GM10248 (cell line): ENCODE measurements around the gene GALNS.

Experiments used
- CTCF ChIA-PET: fragments of 300-600 bp; sonication (Branson Sonifier 250); formaldehyde crosslinking; extraction: SDS; loops from one replicate; lab custom pipeline; 2021; ENCODE audit warnings: antibody characterized with exemption; lab: Yijun Ruan, JAX
- POLR2A ChIA-PET: fragments of 350-650 bp; sonication (Branson Sonifier 250); formaldehyde crosslinking; extraction: SDS; loops from one replicate; lab custom pipeline; 2020; ENCODE audit warnings: antibody characterized with exemption; lab: Yijun Ruan, JAX
- DNase-seq: peaks from one replicate; pipeline ENCODE4 v3.0.0; 2012; ENCODE audit errors: extremely low spot score
- TF ChIP-seq, protein P1 (sequence below): IDR thresholded peaks from 2 replicates; pipeline ENCODE4 v1.5.1; 2012; ENCODE audit warnings: mild to moderate bottlenecking, low read depth; ENCODE audit errors: extremely low read depth, missing control alignments, control extremely low read depth

GALNS gene

GRCh38 chr16:88879788-88880055 is 23.0 kb upstream of the GALNS start:
- no peak for DNase-seq
- TF ChIP-seq, protein P1, sequence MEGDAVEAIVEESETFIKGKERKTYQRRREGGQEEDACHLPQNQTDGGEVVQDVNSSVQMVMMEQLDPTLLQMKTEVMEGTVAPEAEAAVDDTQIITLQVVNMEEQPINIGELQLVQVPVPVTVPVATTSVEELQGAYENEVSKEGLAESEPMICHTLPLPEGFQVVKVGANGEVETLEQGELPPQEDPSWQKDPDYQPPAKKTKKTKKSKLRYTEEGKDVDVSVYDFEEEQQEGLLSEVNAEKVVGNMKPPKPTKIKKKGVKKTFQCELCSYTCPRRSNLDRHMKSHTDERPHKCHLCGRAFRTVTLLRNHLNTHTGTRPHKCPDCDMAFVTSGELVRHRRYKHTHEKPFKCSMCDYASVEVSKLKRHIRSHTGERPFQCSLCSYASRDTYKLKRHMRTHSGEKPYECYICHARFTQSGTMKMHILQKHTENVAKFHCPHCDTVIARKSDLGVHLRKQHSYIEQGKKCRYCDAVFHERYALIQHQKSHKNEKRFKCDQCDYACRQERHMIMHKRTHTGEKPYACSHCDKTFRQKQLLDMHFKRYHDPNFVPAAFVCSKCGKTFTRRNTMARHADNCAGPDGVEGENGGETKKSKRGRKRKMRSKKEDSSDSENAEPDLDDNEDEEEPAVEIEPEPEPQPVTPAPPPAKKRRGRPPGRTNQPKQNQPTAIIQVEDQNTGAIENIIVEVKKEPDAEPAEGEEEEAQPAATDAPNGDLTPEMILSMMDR, result no peak
- POLR2A ChIA-PET, result no interaction called here
- CTCF ChIA-PET, result no interaction called here

GRCh38 chr16:88878967-88879787 is 22.4 kb upstream of the GALNS start:
- ChIA-PET POLR2A (no interaction called here), CTCF (no interaction called here)
- TF ChIP-seq, protein P1, result no peak
- no peak for DNase-seq

DNA sequence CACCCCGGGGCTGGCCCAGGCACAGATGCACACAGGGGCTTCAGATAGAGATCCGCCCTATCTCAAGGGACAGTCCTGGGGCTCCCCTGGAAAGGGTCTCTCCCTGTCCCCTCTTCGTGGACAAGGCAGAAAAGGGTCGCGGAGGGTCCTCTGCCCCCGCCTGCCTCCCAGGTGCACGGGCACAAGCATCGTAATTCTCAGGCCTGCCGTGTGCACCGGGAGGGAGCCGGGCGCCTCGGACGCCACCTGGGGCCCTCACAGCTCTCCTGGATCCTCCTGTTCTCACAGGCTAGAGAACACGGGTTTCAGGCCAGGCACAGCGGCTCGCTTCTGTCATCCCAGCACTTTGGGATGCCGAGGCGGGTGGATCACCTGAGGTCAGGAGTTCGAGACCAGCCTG is 21.6 kb upstream of the GALNS start:
- DNase-seq, result no peak
- TF ChIP-seq, protein P1, result no peak
- POLR2A ChIA-PET, result no interaction called here
- CTCF ChIA-PET, result no interaction called here

DNA sequence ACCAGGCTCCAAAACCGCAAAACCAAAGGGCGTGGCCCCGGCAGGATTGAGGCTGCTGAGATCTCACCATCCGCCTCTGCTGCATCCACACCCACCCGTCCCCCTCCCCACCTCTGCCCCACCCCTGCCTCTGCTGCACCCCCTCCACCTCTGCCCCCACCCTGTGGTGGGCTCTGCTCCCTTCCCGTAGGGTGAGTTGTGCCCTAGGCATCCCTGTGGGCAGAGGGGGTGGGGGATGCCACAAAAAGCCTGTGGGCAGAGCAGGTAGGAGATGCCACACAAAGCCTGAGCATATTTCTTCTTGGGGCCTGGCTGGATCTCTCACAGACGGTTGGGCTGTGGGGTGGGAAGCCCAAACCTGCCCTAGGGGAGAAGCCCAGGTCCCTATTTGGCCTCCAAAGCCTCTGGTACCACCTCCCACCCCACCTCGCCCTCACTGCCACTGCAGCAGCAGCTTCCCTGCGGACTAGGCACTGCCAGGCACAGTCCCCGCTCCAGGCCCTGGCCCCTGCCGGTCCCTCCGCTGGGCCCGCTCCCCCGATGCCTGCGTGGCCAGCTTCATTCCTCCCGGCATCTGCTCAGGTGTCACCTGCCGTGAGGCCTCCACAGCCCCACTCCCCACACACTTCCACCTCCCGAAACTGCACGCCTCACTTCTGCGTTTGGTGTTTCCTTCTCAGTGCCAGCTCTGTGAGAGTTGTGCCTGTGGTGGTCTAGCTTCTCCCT is 21.0 kb upstream of the GALNS start:
- POLR2A ChIA-PET, result interaction anchor here (0.6 kb wide), 1 partner anchor 925 kb away, joined by 3 read pairs; no protein-coding TSS in a partner anchor
- TF ChIP-seq, protein P1, result no peak
- CTCF ChIA-PET, result interaction anchor here (1.7 kb wide), 1 partner anchor 13 kb away, joined by 3 read pairs; no protein-coding TSS in a partner anchor
- DNase-seq, result no peak

DNA sequence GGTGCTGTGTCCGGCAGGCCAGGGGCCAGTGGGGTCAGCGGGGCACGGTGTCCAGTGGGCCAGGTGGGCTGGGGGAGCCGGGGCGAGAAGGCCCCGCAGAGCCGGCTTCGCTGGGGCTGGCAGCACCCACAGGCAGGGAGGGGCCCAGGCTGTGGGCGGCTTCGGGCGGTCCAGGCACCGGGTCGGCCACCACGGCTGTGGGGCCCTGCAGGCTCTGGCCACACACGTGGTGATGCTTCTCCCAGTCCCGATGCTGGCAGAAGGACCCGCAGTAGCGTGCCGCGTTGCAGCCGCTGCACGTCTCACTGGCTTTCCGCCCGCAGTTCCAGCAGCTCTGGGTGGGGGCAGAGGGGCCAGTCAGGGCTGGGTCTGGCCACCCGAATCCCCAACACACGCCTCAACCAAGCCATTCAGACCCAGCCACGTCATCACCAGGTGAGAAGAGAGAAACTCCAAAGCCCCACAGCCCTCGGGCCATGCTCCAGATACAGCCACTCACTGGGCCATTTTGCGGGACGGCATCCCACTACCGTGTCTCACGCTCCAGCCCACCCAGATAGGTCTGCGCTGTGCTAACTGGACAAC is 20.3 kb upstream of the GALNS start:
- POLR2A ChIA-PET, result interaction anchor here (0.6 kb wide), 1 partner anchor 924 kb away, joined by 3 read pairs; no protein-coding TSS in a partner anchor
- CTCF ChIA-PET, result interaction anchor here (1.7 kb wide), 1 partner anchor 12 kb away, joined by 3 read pairs; no protein-coding TSS in a partner anchor
- TF ChIP-seq, protein P1, result no peak
- DNase-seq, result no peak

- TF ChIP-seq, protein P1, result no peak
- ChIA-PET POLR2A (no interaction called here), CTCF (interaction anchor here (1.7 kb wide), 1 partner anchor 11 kb away, joined by 3 read pairs; no protein-coding TSS in a partner anchor)
- DNase-seq, result no peak
Observed at GRCh38 chr16:88875703-88876234, 19.0 kb upstream of the GALNS start.
